HG03520 (cell line): Measurements from ENCODE around the gene GDF9.
A peak's percentile ranks its signal among the peaks of the same experiment; 100 is the strongest.

ENCODE experiments used
- ATAC-seq: cut with Tn5 transposase; IDR thresholded peaks from one replicate; pipeline ENCODE4 v1.9.1; 2021; ENCODE audit warnings: mild to moderate bottlenecking, moderate library complexity; ENCODE audit not compliant: unreplicated experiment

GDF9 gene

GRCh38 chr5:132822650-132823480 lies 43.4 kb downstream of the GDF9 start:
- no peak for ATAC-seq

GRCh38 chr5:132821791-132822190 lies 44.5 kb downstream of the GDF9 start:
- no peak for ATAC-seq

- ATAC-seq, result no peak
Observed at GRCh38 chr5:132821350-132821749, 44.9 kb downstream of the GDF9 start.

GRCh38 chr5:132820162-132820754 lies 46.0 kb downstream of the GDF9 start:
- ATAC-seq, result peak; percentile 65

- no peak for ATAC-seq
Observed at GRCh38 chr5:132819468-132819867, 46.8 kb downstream of the GDF9 start.

GRCh38 chr5:132817011-132817410 lies 49.3 kb downstream of the GDF9 start:
- no peak for ATAC-seq

- ATAC-seq, result no peak
Observed at GRCh38 chr5:132816554-132816953, 49.7 kb downstream of the GDF9 start.

GRCh38 chr5:132816083-132816482 lies 50.2 kb downstream of the GDF9 start:
- no peak for ATAC-seq

- no peak for ATAC-seq
Observed at GRCh38 chr5:132815454-132815853, 50.8 kb downstream of the GDF9 start.

- ATAC-seq, result no peak
Observed at GRCh38 chr5:132814503-132815294, 51.6 kb downstream of the GDF9 start.

GRCh38 chr5:132813599-132814502 lies 52.4 kb downstream of the GDF9 start:
- no peak for ATAC-seq

- no peak for ATAC-seq
Observed at GRCh38 chr5:132812781-132813598, 53.3 kb downstream of the GDF9 start, which contains the start of gene SOWAHA. Gene SOWAHA (plus strand): TSS chr5:132813302. CDS start chr5:132813622, 320 bp downstream.

- ATAC-seq, result no peak
Observed at GRCh38 chr5:132812123-132812765, 54.0 kb downstream of the GDF9 start.
